Endometrial microvascular endothelial cells (primary cell): Measurements from ENCODE around the gene SNX27. TPM values are rescaled to one million over a fixed set of nuclear protein-coding genes. Genes with fewer than 3 reads are reported as not detected.

Experiments used
- in situ Hi-C: cut with HindIII; loops from 2 replicates; pipeline ENCODE4 v1.10.0; 2017; ENCODE audit warnings: low sequenced_read_pairs, low pct_unique_long_range_greater_than_20kb; ENCODE audit errors: inconsistent ontology term
- total RNA-seq: library from RNA; depleted of rRNA; stranded (reverse); fragments of >200 nt; gene quantifications from one replicate; pipeline ENCODE4 v1.2.3, GENCODE V29; 2015; ENCODE audit errors: inconsistent ontology term

Gene SNX27
- total RNA-seq, 1 donor from 2014 or later, result 15.9 TPM

- in situ Hi-C loops, result no loop called here
These were observed 125.2 kb downstream of the SNX27 start for GRCh38 chr1:151737026-151737425.

- in situ Hi-C loops, result no loop called here
These were observed 125.6 kb downstream of the SNX27 start for GRCh38 chr1:151737479-151737878.

GRCh38 chr1:151739590-151740355, 127.9 kb downstream of the SNX27 start:
- in situ Hi-C loops, result no loop called here

GRCh38 chr1:151741516-151741915, 129.7 kb downstream of the SNX27 start:
- in situ Hi-C loops, result no loop called here

Other genes starting within 250 kb of the SNX27 start
- 12.7 TPM for gene SELENBP1, start 239.3 kb upstream of the SNX27 start, total RNA-seq
- 451 TPM for gene PSMB4, start 212.5 kb upstream of the SNX27 start, total RNA-seq
- 19.2 TPM for gene POGZ, start 152.6 kb upstream of the SNX27 start, total RNA-seq
- gene CGN, start 100.7 kb upstream of the SNX27 start, total RNA-seq, result 0.09 TPM
- gene TUFT1, start 71.7 kb upstream of the SNX27 start, total RNA-seq, result 4.3 TPM
- gene CELF3, start 104.8 kb downstream of the SNX27 start, total RNA-seq, result not detected
- not detected for gene RIIAD1, start 109.5 kb downstream of the SNX27 start, total RNA-seq
- 121 TPM for gene MRPL9, start 151.4 kb downstream of the SNX27 start, total RNA-seq
- 7.6 TPM for gene TDRKH, start 178.4 kb downstream of the SNX27 start, total RNA-seq
- not detected for gene LINGO4, start 193.4 kb downstream of the SNX27 start, total RNA-seq
- gene RORC, start 219.8 kb downstream of the SNX27 start, total RNA-seq, result not detected
- not detected for gene C2CD4D, start 227.8 kb downstream of the SNX27 start, total RNA-seq
- gene THEM5, start 241.7 kb downstream of the SNX27 start, total RNA-seq, result not detected